ENCODE results near the gene COL6A5.

DNA sequence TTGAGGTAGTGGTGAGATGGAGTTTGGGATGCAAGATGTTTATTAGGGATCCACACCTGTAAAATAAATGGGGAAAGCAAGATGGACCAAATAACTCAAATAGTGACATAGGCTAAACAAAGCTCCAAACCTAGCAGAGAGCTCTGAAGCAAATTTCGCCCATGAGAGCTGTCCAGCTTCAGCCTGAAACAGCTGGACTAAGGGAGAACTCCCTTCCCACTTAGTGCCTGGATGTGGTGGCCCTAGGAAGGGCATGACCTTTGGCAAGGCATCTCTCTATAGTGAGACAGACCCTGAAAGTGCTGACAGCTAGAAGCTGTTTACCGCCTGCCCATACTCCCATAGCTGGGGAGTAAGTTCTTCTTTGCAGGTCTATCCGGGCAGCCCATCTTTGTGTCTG lies 48.1 kb downstream of the COL6A5 start:
- TF ChIP-seq TAF1 (IDR thresholded peaks at IDR 0.05; ENCODE audit: low read depth, low read length) (no peak), POLR2A (IDR thresholded peaks at IDR 0.05; ENCODE audit: low read depth, low read length) (no peak), SPI1 (IDR thresholded peaks at IDR 0.05; ENCODE audit: low read depth, low read length) (no peak), PAX5 (IDR thresholded peaks at IDR 0.05; ENCODE audit: insufficient read depth, low read length, severe bottlenecking) (no peak), POLR2AphosphoS5 (IDR thresholded peaks at IDR 0.05; ENCODE audit: low read depth, low read length) (no peak)
